NCI-H1436 treated with DMSO at 0.1 percent for 48 hours (cell line): Measurements from ENCODE around the gene FAM171A1.
"Not testable (repeated sequence)": the region's sequence is repeated elsewhere in the genome, so short reads cannot be mapped to it uniquely, and the experiment has no call there.

Experiments
- DNase-seq: peaks from one replicate; lab custom pipeline; 2025; lab: John Stamatoyannopoulos, UW

FAM171A1 gene

DNA sequence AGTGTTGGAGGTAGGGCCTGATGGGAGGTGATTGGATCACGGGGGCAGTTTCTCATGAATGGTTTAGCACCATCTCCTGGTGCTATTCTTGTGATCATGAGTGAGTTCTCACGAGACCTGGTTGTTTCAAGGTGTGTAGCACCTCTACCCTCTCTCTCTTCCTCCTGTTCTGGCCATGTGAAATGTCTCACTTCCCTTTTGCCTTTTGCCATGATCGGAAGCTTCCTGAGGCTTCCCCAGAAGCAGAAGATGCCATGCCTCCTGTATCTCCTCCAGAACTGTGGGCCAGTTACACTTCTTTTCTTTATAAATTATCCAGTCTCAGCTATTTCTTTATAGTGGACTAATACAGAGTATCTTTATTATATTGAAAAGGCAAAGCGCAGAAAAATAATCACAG, 90.1 kb downstream of the FAM171A1 start:
- DNase-seq = no peak

- no peak for DNase-seq
Observed at GRCh38 chr10:15280462-15280861, 90.6 kb downstream of the FAM171A1 start.

DNA sequence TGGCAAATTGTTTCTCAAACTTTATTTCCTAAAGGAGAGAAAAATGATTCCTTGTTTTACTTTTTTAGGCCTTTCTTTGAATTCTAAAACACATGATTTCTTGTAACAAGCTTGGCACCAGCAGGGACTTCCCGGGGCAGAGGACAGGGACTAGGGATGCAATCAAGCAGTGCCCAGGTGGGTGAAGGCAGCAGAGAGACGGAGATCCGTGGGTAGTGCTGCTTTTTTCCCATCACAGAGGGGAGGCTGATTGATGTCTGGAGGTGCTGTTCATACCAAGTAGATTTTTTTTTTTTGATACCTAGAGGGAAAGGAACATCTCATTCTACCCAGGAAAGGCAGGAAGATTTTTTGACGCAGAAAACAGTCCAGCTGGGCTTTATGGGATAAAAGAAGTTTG, 91.9 kb downstream of the FAM171A1 start:
- DNase-seq = no peak

GRCh38 chr10:15278786-15279185, 92.3 kb downstream of the FAM171A1 start:
- no peak for DNase-seq

DNA sequence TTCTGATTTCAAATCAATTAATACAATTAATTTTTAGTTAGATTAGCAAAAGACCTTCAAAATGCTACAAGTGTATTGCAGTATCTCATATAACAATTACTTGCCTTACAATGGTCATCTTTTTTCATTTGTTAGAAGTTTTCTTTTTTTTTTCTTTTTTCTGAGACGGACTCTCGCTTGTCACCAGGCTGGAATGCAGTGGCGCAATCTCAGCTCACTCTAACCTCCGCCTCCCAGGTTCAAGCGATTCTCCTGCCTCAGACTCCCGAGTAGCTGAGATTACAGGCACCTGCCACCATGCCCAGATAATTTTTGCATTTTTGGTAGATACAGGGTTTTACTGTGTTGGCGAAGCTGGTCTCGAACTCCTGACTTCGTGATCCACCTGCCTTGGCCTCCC, 95.0 kb downstream of the FAM171A1 start:
- not testable (repeated sequence) for DNase-seq

DNA sequence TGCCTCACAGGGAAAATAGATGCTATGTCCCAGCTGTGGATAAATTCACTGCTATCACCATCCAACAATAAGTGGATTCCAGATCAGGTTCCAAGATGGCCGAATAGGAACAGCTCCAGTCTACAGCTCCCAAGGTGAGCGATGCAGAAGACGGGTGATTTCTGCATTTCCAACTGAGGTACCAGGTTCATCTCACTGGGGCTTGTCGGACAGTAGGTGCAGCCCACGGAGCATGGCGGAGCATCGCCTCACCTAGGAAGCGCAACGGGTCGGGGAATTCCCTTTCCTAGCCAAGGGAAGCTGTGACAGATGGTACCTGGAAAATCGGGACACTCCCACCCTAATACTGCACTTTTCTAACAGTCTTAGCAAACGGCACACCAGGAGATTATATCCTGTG, 101.3 kb downstream of the FAM171A1 start:
- DNase-seq = not testable (repeated sequence)

GRCh38 chr10:15267496-15267895, 103.6 kb downstream of the FAM171A1 start:
- no peak for DNase-seq

DNA sequence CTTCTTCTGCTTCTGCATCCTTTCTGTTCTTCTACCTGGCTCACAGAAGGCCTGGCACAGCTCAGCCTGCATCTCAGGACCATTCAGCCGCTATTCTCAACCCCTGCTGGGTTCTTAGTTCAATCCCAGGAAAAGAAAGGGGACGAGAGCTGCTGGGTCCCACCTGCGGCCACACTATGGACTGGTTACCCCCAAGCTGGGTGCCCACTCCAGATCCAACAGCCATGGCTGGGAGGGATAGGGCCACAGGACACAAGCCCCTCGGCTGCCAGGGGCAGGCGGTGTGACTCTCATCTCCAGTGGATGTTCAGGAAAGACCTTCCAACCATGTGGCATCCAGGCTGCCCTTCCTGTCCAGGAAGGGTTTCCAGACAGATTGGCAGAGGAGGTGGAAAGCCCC, 105.0 kb downstream of the FAM171A1 start:
- no peak for DNase-seq

DNA sequence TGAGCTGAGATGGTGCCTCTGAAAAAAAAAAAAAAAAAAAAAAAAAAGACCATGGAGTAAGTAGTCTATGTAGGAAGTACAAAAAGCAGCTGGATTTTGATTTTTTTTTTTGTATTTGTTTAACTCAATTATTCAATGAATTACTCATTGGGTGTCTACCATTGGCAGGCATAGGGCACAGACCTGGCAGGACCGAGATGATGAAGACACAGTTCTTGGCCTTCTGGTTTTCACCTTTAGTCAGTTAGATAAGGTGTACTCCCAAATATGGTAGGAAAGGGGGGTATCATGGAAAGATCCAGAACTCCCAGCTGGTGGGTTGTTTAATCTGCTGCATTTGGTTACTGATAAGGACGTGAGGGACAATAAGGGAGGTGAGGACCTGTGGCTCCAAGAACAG, 105.5 kb downstream of the FAM171A1 start:
- no peak for DNase-seq

- DNase-seq = no peak
Observed at GRCh38 chr10:15265056-15265455, 106.0 kb downstream of the FAM171A1 start.

DNA sequence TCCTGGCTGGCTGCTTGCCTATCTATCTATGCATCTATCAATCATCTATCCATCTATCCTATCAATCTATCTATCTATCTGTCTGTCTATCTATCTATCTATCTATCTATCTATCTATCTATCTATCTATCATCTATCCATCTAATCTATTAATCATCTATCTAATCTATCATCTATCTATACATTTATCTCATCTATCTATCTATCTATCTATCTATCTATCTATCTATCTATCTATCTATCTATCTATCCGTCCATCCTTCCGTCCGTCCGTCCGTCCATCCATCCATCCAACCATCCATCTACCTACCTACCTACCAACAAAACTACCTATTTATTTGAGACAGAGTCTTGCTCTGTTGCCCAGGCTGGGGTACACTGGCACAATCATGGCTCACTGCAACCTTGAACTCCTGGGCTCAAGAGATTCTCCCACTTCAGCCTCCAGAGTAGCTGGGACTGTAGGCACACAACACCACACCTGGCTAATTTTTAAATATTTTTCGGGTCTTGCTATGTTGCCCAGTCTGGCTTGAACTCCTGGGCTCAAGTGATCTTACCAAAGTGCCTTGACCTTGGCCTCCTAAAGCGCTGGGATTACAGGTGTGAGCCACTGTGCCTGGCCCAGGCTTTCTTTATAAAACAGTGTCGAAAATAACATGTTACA, 107.3 kb downstream of the FAM171A1 start:
- no peak for DNase-seq

GRCh38 chr10:15262036-15262713, 108.9 kb downstream of the FAM171A1 start:
- no peak for DNase-seq

- DNase-seq = no peak
Observed at GRCh38 chr10:15259136-15259535, 112.0 kb downstream of the FAM171A1 start.

GRCh38 chr10:15258255-15258654, 112.8 kb downstream of the FAM171A1 start:
- DNase-seq = no peak

GRCh38 chr10:15255961-15256360, 115.1 kb downstream of the FAM171A1 start:
- no peak for DNase-seq

- DNase-seq = peak; percentile 1
Observed at GRCh38 chr10:15254808-15255648, 116.1 kb downstream of the FAM171A1 start.

- no peak for DNase-seq
Observed at GRCh38 chr10:15253951-15254807, 116.9 kb downstream of the FAM171A1 start.

GRCh38 chr10:15252396-15252795, 118.7 kb downstream of the FAM171A1 start:
- no peak for DNase-seq

GRCh38 chr10:15251791-15252380, 119.2 kb downstream of the FAM171A1 start:
- DNase-seq = no peak

- DNase-seq = no peak
Observed at GRCh38 chr10:15245530-15245929, 125.6 kb downstream of the FAM171A1 start.

DNA sequence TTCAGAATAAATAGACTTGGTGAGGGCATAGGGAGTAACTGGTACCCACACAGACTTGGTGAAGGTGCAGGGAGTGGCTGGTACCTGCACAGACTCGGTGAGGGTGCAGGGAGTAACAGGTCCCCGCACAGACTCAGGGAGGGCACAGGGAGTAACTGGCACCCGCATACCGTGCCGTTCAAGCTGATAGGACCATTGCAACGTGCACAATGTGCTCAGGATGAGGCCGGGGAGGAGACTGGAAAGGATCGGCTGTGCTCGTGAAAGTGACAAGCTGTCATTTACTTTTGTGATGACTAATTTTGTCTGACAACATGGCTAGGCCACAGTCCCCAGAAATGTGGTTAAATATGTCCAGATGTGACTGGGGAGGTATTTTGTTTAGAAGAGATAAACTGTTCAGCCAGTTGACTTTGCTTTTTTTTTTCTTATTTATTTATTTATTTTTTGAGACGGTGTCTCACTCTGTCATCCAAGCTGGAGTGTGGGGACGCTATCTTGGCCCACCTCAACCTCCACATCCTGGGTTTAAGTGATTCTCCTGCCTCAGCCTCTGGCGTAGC, 126.4 kb downstream of the FAM171A1 start:
- no peak for DNase-seq
